ENCODE measurements around the gene NPEPL1.

- TF ChIP-seq, protein P1, sequence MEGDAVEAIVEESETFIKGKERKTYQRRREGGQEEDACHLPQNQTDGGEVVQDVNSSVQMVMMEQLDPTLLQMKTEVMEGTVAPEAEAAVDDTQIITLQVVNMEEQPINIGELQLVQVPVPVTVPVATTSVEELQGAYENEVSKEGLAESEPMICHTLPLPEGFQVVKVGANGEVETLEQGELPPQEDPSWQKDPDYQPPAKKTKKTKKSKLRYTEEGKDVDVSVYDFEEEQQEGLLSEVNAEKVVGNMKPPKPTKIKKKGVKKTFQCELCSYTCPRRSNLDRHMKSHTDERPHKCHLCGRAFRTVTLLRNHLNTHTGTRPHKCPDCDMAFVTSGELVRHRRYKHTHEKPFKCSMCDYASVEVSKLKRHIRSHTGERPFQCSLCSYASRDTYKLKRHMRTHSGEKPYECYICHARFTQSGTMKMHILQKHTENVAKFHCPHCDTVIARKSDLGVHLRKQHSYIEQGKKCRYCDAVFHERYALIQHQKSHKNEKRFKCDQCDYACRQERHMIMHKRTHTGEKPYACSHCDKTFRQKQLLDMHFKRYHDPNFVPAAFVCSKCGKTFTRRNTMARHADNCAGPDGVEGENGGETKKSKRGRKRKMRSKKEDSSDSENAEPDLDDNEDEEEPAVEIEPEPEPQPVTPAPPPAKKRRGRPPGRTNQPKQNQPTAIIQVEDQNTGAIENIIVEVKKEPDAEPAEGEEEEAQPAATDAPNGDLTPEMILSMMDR (IDR thresholded peaks at IDR 0.05; ENCODE audit: low read length) = no peak
- no peak for TF ChIP-seq EZH2 (IDR thresholded peaks at IDR 0.05; ENCODE audit: borderline replicate concordance, low read length)
Observed at GRCh38 chr20:58706150-58706892, 13.7 kb downstream of the NPEPL1 start.

Data from OCI-LY1 (cell line).